Activated effector memory CD4-positive, alpha-beta T cell treated with Interleukin-2 at 50 U/mL for 16 hours (primary cell): ENCODE measurements around the gene BIN2.
A peak's percentile ranks its signal among the peaks of the same experiment; 100 is the strongest.
"Not testable (repeated sequence)": the region's sequence is repeated elsewhere in the genome, so short reads cannot be mapped to it uniquely, and the experiment has no call there.

Experiments used
- DNase-seq: peaks from one replicate; pipeline ENCODE4 v3.0.0-alpha.2; 2020

Gene BIN2

GRCh38 chr12:51307655-51308593, 16.1 kb downstream of the BIN2 start:
- no peak for DNase-seq

GRCh38 chr12:51306507-51306906, 17.5 kb downstream of the BIN2 start:
- DNase-seq, result no peak

- DNase-seq, result not testable (repeated sequence)
These were observed 23.2 kb downstream of the BIN2 start for GRCh38 chr12:51300768-51301167.

GRCh38 chr12:51295651-51296050, 28.3 kb downstream of the BIN2 start:
- no peak for DNase-seq

GRCh38 chr12:51294097-51294496, 29.9 kb downstream of the BIN2 start:
- not testable (repeated sequence) for DNase-seq

GRCh38 chr12:51293696-51294095, 30.3 kb downstream of the BIN2 start:
- DNase-seq, result no peak

- not testable (repeated sequence) for DNase-seq
These were observed 32.1 kb downstream of the BIN2 start for GRCh38 chr12:51291603-51292513.

GRCh38 chr12:51285843-51286242, 38.1 kb downstream of the BIN2 start:
- no peak for DNase-seq

GRCh38 chr12:51281202-51281924, 42.6 kb downstream of the BIN2 start:
- DNase-seq, result no peak

- DNase-seq, result no peak
These were observed 48.9 kb downstream of the BIN2 start for GRCh38 chr12:51275088-51275487.

- DNase-seq, result not testable (repeated sequence)
These were observed 51.2 kb downstream of the BIN2 start for GRCh38 chr12:51272810-51273209.

GRCh38 chr12:51270951-51271518, 52.9 kb downstream of the BIN2 start:
- no peak for DNase-seq

- peak; percentile 29 for DNase-seq
These were observed 53.7 kb downstream of the BIN2 start, which contains the start of gene SMAGP for GRCh38 chr12:51270067-51270950. Gene SMAGP, minus strand, starts transcription at chr12:51270415. Its CDS starts 1,137 bp downstream, at chr12:51269278.

GRCh38 chr12:51269174-51270066, 54.6 kb downstream of the BIN2 start:
- DNase-seq, result peak; percentile 53

- no peak for DNase-seq
These were observed 59.0 kb downstream of the BIN2 start for GRCh38 chr12:51265024-51265423.

- DNase-seq, result no peak
These were observed 59.7 kb downstream of the BIN2 start for GRCh38 chr12:51264297-51264696.

GRCh38 chr12:51263341-51263740, 60.6 kb downstream of the BIN2 start:
- no peak for DNase-seq

GRCh38 chr12:51262758-51263177, 61.2 kb downstream of the BIN2 start:
- DNase-seq, result no peak

GRCh38 chr12:51259600-51259999, 64.4 kb downstream of the BIN2 start:
- DNase-seq, result not testable (repeated sequence)

- no peak for DNase-seq
These were observed 69.4 kb downstream of the BIN2 start for GRCh38 chr12:51254536-51254935.
